Activated T-helper 2 cell treated with anti-CD3 and anti-CD28 coated beads, Interferon-gamma antibody, Interleukin-2, Interleukin-4, amounts not matched to agents 10 μg/mL and 5 μg/mL and 100 μg/mL, durations not matched to agents 14 hours and 24 hours and 36 hours (primary cell): ENCODE results near the gene CLEC2D. TPM values are rescaled to one million over a fixed set of nuclear protein-coding genes. Genes with fewer than 3 reads are reported as not detected.

Experiments
- DNase-seq: peaks from one replicate; pipeline ENCODE4 v3.0.0; 2021; ENCODE audit warnings: low spot score
- H3K27ac Mint-ChIP-seq: one replicate; pipeline ENCODE4 v1.8.0; 2021; ENCODE audit warnings: mixed read lengths
- H3K27me3 Mint-ChIP-seq: one replicate; pipeline ENCODE4 v1.8.0; 2021; ENCODE audit warnings: low read depth, mixed read lengths
- H3K36me3 Mint-ChIP-seq: one replicate; pipeline ENCODE4 v1.8.0; 2021; ENCODE audit warnings: low read depth, mixed read lengths
- H3K4me1 Mint-ChIP-seq: one replicate; pipeline ENCODE4 v1.8.0; 2021; ENCODE audit warnings: low read depth, mixed read lengths
- H3K4me3 Mint-ChIP-seq: one replicate; pipeline ENCODE4 v1.8.0; 2021; ENCODE audit warnings: low read depth, mild to moderate bottlenecking, moderate library complexity, mixed read lengths
- H3K9me3 Mint-ChIP-seq: one replicate; pipeline ENCODE4 v1.8.0; 2021; ENCODE audit warnings: mixed read lengths
- intact Hi-C: fragments of 100-400 bp; cut with micrococcal nuclease; formaldehyde crosslinking; loops from one replicate; pipeline ENCODE4 v1.15.1; 2023
- total RNA-seq: library from RNA; stranded (reverse); gene quantifications from 2 replicates; pipeline ENCODE4 v1.2.3, GENCODE V29; 2022

CLEC2D gene, protein sequence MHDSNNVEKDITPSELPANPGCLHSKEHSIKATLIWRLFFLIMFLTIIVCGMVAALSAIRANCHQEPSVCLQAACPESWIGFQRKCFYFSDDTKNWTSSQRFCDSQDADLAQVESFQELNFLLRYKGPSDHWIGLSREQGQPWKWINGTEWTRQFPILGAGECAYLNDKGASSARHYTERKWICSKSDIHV
- total RNA-seq, result 350 and 351 TPM in 2 replicates

DNA sequence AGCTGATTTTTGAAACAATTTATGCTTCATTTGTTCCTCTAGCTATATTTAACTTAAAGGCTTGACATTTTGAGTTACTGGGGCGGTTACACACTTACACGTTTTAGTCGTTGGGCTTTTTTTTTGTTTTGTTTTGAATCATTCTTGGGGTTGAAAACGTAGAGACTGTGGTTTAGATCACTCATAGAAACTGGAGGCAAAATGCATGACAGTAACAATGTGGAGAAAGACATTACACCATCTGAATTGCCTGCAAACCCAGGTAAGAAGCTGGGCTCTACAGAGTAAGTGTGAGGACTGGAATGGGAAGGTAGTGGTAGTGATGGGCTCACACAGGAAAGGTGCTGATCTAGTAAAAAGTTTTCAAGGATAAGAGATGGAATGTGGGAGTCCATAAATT, at the start of gene CLEC2D:
CLEC2D (plus strand) TSS at position 180 of the 400 bp plus-strand sequence; CDS start at position 202, 22 bp downstream.
- peak within 1 kb of the TSS; percentile 93 for H3K4me3 Mint-ChIP-seq
- H3K4me1 Mint-ChIP-seq, result peaks cover 45% of the 10 kb centered on the region
- H3K27ac Mint-ChIP-seq, result peak within 1 kb of the TSS; percentile 97
- intact Hi-C loops, result loop anchor here (1.0 to 10.0 kb wide), 5 partner anchors 19 to 425 kb away; partner anchors contain the start of gene CD69
- DNase-seq, result peak; percentile 60
- no peaks in the 10 kb centered on the region for H3K27me3 Mint-ChIP-seq
- H3K36me3 Mint-ChIP-seq, result peaks cover 82% of the 10 kb centered on the region
- H3K9me3 Mint-ChIP-seq, result no peaks in the 10 kb centered on the region

DNA sequence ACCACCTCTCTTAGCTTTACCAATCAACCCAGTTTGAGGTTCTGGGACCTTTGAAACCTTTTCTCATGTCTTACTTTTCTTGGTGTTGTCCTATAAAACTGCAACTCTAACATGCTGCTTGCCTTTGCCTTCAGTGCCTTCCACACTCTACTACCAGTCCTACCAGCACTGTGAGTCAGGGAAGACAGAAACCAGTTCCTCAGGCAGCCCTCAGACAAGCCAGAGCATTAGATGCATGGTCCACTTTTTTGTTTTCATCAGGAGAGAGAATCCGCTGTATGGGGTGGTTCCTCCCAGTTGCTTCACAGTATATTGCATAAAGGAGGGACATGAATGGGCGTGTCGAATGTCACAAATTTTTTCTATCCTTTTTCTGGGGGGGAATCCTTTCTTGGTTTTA, 44.5 kb upstream of the CLEC2D start:
- Mint-ChIP-seq H3K27me3 (peaks cover 5% of the 10 kb centered on the region), H3K36me3 (peaks cover 12% of the 10 kb centered on the region), H3K4me3 (no peak overlapping the region), H3K4me1 (no peaks in the 10 kb centered on the region), H3K27ac (no peak overlapping the region), H3K9me3 (peaks cover 26% of the 10 kb centered on the region)
- DNase-seq, result no peak
- intact Hi-C loops, result no loop called here

DNA sequence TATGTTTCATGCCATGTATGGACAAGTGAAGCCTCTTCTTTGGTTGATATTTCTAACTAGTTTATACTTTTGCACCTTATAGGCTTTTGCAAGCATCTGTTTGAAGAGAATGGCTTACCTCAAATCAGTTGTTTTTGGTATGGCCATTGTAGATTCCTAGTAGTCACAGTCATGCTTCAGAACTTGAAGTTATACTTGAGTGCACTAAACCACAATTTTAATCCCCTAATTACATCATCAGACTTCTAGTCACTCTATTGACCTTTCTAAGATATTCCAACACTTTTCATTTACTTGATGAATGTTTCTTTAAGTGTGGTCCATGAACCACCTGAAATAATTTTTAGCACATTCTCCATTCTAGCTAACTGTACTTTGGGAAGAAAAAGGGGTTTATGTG, 43.2 kb upstream of the CLEC2D start:
- no peak for DNase-seq
- Mint-ChIP-seq H3K4me1 (no peaks in the 10 kb centered on the region), H3K27me3 (peaks cover 5% of the 10 kb centered on the region), H3K36me3 (peaks cover 12% of the 10 kb centered on the region), H3K27ac (no peak overlapping the region), H3K4me3 (no peak overlapping the region), H3K9me3 (peaks cover 26% of the 10 kb centered on the region)
- intact Hi-C loops, result no loop called here

DNA sequence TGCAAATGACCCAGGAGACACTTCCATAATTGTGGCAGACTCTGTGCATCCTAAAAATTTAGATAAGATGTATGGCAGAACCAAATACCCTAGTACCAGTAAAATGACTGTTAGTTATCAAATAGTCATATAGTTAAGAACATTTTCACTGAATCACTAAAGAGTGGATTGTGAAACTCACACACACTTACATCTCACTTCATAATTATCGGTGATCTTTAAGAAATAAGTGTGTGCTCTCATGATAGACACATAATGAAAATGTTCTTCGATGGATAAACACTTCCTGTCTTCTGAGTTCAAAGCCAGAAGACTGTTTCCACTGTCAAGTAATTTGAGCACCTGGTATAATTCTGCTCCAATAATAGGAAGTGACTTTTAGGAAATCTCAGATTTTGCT, 42.7 kb upstream of the CLEC2D start:
- peaks cover 5% of the 10 kb centered on the region for H3K27me3 Mint-ChIP-seq
- H3K36me3 Mint-ChIP-seq, result peaks cover 9% of the 10 kb centered on the region
- no peak overlapping the region for H3K27ac Mint-ChIP-seq
- H3K9me3 Mint-ChIP-seq, result peaks cover 22% of the 10 kb centered on the region
- DNase-seq, result no peak
- no peak overlapping the region for H3K4me3 Mint-ChIP-seq
- H3K4me1 Mint-ChIP-seq, result peaks cover 1% of the 10 kb centered on the region
- intact Hi-C loops, result no loop called here

DNA sequence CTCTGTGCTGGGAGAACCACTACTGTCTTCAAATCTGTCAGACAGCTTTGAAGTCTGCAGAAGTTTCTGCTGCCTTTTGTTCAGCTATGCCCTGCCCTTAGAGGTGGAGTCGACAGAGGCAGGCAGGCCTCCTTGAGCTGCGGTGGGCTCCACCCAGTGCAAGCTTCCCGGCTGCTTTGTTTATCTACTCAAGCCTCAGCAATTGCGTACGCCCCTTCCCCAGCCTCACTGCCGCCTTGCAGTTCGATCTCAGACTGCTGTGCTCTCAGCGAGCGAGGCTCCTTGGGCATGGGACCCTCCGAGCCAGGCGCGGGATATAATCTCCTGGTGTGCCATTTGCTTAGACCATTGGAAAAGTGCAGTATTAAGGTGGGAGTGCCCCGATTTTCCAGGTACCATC, 36.7 kb upstream of the CLEC2D start:
- intact Hi-C loops, result loop anchor here (5.0 kb wide), 1 partner anchor 40 kb away; no protein-coding TSS in a partner anchor

GRCh38 chr12:9634177-9634803, 35.2 kb upstream of the CLEC2D start:
- intact Hi-C loops, result loop anchor here (1.0 to 5.0 kb wide), 2 partner anchors 38 to 74 kb away; no protein-coding TSS in a partner anchor
- Mint-ChIP-seq H3K27me3 (peaks cover 2% of the 10 kb centered on the region), H3K4me3 (no peak overlapping the region), H3K27ac (peak overlapping the region; percentile 13), H3K36me3 (peaks cover 21% of the 10 kb centered on the region), H3K4me1 (peaks cover 43% of the 10 kb centered on the region), H3K9me3 (peaks cover 10% of the 10 kb centered on the region)
- DNase-seq, result peak; percentile 58

More for the DNA sequence above, 36.7 kb upstream of the CLEC2D start:
- Mint-ChIP-seq H3K36me3 (peaks cover 15% of the 10 kb centered on the region), H3K4me1 (peaks cover 36% of the 10 kb centered on the region), H3K27me3 (peaks cover 2% of the 10 kb centered on the region), H3K9me3 (peaks cover 6% of the 10 kb centered on the region), H3K4me3 (no peak overlapping the region), H3K27ac (no peak overlapping the region)
- no peak for DNase-seq

DNA sequence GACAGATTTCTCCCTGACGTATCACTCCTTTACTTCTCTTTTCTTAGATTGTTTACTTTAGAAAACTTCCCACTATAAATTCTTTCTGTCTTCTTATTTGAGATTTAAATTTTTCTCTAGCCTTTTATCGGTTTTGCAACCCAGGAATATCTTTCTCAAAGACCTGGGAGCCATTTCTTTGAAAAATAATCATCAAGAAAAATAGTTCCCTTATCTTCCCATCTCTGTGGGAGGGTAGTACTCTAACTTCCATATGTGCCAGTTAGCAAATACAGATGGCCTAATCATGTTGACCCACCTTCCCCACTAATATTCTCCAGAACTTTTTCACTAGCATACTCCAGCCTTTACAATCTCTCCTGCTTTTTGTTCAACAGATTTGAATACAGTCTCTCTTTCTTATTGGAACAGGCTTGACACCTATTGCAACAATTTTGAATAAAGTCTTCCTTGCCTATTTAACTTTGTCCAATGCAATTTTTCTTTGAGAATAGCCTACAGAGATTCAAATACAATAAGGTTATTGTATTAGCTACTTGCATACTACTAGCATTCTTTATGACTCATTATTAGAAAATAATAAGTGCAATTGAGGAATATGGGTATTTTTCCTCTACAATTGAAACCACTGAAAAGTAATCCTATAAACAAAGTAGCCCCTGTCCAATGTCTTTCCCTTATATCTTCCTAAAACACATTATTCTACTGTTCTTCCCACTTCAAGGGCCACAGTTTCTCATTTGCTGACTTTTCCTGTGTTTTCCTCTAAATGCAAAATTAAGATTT, 34.4 kb upstream of the CLEC2D start:
- Mint-ChIP-seq H3K36me3 (peaks cover 25% of the 10 kb centered on the region), H3K4me3 (no peak overlapping the region), H3K4me1 (peaks cover 43% of the 10 kb centered on the region), H3K27ac (peak overlapping the region; percentile 1), H3K27me3 (peaks cover 2% of the 10 kb centered on the region), H3K9me3 (peaks cover 13% of the 10 kb centered on the region)
- intact Hi-C loops, result loop anchor here (1.0 to 5.0 kb wide), 2 partner anchors 37 to 73 kb away; no protein-coding TSS in a partner anchor
- no peak for DNase-seq

DNA sequence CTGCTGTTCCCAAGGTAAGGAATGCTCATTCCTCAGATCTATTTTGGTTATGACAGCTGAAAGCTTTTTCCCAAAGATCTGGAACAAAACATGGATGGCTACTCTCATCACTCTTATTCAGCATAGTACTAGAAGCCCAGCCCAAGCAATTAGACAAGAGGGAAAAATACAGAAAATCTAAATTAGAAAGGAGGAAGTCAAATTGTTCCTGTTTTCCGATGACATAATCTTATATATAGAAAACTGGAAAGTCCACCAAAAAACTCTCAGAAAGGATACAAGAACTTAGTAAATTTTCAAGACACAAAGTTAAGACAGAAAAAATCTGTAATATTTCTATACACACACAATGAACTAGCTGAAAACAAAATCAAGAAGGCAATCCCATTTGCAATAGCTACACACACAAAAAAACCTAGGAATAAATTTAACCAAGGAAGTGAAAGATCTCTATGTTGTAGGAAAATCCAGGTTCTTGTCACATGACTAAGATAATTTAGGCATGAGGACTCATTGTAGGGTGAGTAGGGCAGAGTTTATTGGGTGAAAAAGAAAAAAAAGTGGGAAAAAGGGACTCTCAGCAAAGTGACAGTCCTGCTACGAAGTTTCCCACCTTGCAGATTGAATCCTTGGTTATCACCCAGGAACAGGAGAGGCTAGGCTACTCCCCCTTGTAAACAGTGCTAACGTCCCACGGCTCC, 33.2 kb upstream of the CLEC2D start:
- DNase-seq, result no peak
- peaks cover 46% of the 10 kb centered on the region for H3K4me1 Mint-ChIP-seq
- peaks cover 2% of the 10 kb centered on the region for H3K27me3 Mint-ChIP-seq
- H3K4me3 Mint-ChIP-seq, result no peak overlapping the region
- intact Hi-C loops, result no loop called here
- H3K27ac Mint-ChIP-seq, result no peak overlapping the region
- H3K9me3 Mint-ChIP-seq, result peaks cover 23% of the 10 kb centered on the region
- H3K36me3 Mint-ChIP-seq, result peaks cover 32% of the 10 kb centered on the region

DNA sequence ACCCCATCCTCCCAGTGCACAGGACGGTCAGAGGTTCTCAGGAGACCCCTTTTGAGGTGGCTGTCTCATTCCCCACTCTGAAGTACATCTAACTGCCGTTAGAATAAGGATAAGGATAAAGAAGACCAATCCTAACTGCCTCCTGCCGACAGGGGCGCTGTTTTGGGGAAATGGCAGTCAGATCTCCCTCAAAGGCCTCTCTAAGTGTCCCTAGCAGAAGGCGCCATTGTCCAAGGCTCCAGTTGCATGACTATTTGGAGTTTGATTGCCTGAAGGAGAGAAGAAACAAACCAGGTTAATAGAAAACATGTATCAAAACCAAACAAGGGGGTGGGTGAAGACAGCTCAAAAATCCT, 32.7 kb upstream of the CLEC2D start:
- peaks cover 1% of the 10 kb centered on the region for H3K27me3 Mint-ChIP-seq
- peaks cover 44% of the 10 kb centered on the region for H3K4me1 Mint-ChIP-seq
- no peak for DNase-seq
- peaks cover 35% of the 10 kb centered on the region for H3K36me3 Mint-ChIP-seq
- H3K4me3 Mint-ChIP-seq, result no peak overlapping the region
- H3K9me3 Mint-ChIP-seq, result peaks cover 28% of the 10 kb centered on the region
- no peak overlapping the region for H3K27ac Mint-ChIP-seq
- intact Hi-C loops, result no loop called here

GRCh38 chr12:9640024-9640423, 29.5 kb upstream of the CLEC2D start:
- H3K4me3 Mint-ChIP-seq, result no peak overlapping the region
- no peaks in the 10 kb centered on the region for H3K27me3 Mint-ChIP-seq
- no peak for DNase-seq
- H3K9me3 Mint-ChIP-seq, result peaks cover 36% of the 10 kb centered on the region
- H3K4me1 Mint-ChIP-seq, result peaks cover 48% of the 10 kb centered on the region
- H3K36me3 Mint-ChIP-seq, result peaks cover 46% of the 10 kb centered on the region
- no peak overlapping the region for H3K27ac Mint-ChIP-seq
- intact Hi-C loops, result no loop called here

DNA sequence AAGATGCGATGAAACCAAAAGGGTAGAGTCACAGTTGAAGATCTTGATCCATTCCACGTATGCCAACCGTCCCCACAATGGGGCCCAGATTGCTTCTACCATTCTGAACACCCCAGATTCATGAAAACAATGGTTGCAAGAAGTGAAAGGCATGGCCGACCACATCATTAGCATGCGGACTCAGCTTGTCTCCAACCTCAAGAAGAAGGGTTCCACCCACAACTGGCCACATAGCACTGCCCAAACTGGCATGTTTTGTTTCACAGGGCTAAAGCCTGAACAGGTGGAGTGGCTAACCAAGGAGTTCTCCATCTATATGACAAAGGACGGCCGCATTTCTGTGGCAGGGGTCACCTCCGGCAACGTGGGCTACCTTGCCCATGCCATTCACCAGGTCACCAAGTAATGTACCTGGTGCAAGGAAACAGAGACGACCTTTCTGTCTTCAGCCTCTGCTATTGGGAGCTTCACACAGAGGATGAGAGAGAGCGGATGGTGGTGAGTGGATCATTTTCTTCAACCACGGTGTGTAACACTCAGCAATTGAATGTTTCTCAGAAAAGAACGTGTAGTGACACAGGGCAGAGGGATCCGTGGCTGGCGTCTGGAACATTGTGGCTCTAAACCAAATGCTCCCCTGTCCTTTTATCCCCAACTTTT, 26.8 kb upstream of the CLEC2D start:
- intact Hi-C loops, result no loop called here
- H3K27me3 Mint-ChIP-seq, result no peaks in the 10 kb centered on the region
- peaks cover 39% of the 10 kb centered on the region for H3K9me3 Mint-ChIP-seq
- peaks cover 42% of the 10 kb centered on the region for H3K36me3 Mint-ChIP-seq
- no peak for DNase-seq
- peaks cover 48% of the 10 kb centered on the region for H3K4me1 Mint-ChIP-seq
- no peak overlapping the region for H3K4me3 Mint-ChIP-seq
- peak overlapping the region; percentile 73 for H3K27ac Mint-ChIP-seq

GRCh38 chr12:9643266-9643660, 26.2 kb upstream of the CLEC2D start:
- intact Hi-C loops, result no loop called here
- DNase-seq, result no peak
- Mint-ChIP-seq H3K36me3 (peaks cover 45% of the 10 kb centered on the region), H3K9me3 (peaks cover 39% of the 10 kb centered on the region), H3K4me1 (peaks cover 47% of the 10 kb centered on the region), H3K4me3 (no peak overlapping the region), H3K27me3 (no peaks in the 10 kb centered on the region), H3K27ac (peak overlapping the region; percentile 73)
